KMS-11 (cell line): ENCODE measurements around the gene SMOC2.

Source experiments
- H2AFZ ChIP-seq: fragments of 200-600 bp; sonication (generic); 2 replicates; pipeline ENCODE4 v1.6.1; 2016; ENCODE audit warnings: antibody characterized with exemption, mixed run types, low read depth
- H3K27ac ChIP-seq: fragments of 200-600 bp; sonication (generic); 2 replicates; pipeline ENCODE4 v1.6.1; 2016; ENCODE audit warnings: mild to moderate bottlenecking, mixed run types
- H3K27me3 ChIP-seq: fragments of 200-600 bp; sonication (generic); 2 replicates; pipeline ENCODE4 v1.6.1; 2017; ENCODE audit warnings: mild to moderate bottlenecking, low read depth, mixed run types, moderate library complexity; ENCODE audit not compliant: insufficient read depth
- H3K36me3 ChIP-seq: fragments of 200-600 bp; sonication (generic); 2 replicates; pipeline ENCODE4 v1.6.1; 2017; ENCODE audit warnings: mild to moderate bottlenecking, mixed run types; ENCODE audit not compliant: insufficient read depth
- H3K4me1 ChIP-seq: fragments of 200-600 bp; sonication (generic); 2 replicates; pipeline ENCODE4 v1.6.1; 2016; ENCODE audit warnings: mild to moderate bottlenecking, low read depth, mixed run types; ENCODE audit not compliant: poor library complexity, severe bottlenecking
- H3K4me2 ChIP-seq: fragments of 200-600 bp; sonication (generic); 2 replicates; pipeline ENCODE4 v1.7.0; 2016; ENCODE audit warnings: mild to moderate bottlenecking, mixed run types
- H3K4me3 ChIP-seq: fragments of 200-600 bp; sonication (generic); IDR thresholded peaks from 2 replicates; pipeline ENCODE4 v1.6.1; 2017; ENCODE audit warnings: low read depth, low read length, mixed read lengths; ENCODE audit not compliant: insufficient read depth
- H3K79me2 ChIP-seq: fragments of 200-600 bp; sonication (generic); 2 replicates; pipeline ENCODE4 v1.6.1; 2016; ENCODE audit warnings: low read depth, mixed run types; ENCODE audit not compliant: insufficient read depth
- H3K9ac ChIP-seq: fragments of 200-600 bp; sonication (generic); 2 replicates; pipeline ENCODE4 v1.6.1; 2016; ENCODE audit warnings: mild to moderate bottlenecking, mixed run types
- H4K20me1 ChIP-seq: fragments of 200-600 bp; sonication (generic); 2 replicates; pipeline ENCODE4 v1.6.1; 2016; ENCODE audit warnings: mild to moderate bottlenecking, mixed run types; ENCODE audit not compliant: insufficient read depth
- TF ChIP-seq, protein P1 (sequence below): fragments of 200-600 bp; sonication (generic); conservative IDR thresholded peaks from 2 replicates; pipeline ENCODE4 v1.6.1; 2017; ENCODE audit warnings: low read depth, mild to moderate bottlenecking, antibody characterized with exemption, low read length, moderate library complexity, mixed read lengths

SMOC2 gene

DNA sequence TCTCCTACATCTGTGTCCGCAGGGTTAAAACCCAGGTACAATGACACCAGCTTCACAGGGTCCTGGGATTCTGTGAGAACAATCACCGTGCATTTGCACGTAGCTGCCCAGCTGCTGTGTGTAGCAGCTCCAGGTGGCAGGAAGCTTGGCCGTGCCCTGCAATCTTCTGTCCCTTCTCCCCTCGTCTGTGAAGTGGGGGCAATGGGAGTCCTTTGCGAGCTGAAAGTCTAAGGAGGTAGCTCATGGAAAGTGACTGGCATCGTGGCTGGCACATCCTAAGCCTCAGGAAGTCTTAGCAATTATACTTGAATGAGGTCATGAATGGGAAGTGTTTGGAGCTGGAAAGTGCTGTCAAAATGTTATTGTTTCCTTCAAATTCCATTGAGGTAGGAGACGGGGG is 137.1 kb downstream of the SMOC2 start:
- no peaks in the 10 kb centered on the region for H3K4me1 ChIP-seq

DNA sequence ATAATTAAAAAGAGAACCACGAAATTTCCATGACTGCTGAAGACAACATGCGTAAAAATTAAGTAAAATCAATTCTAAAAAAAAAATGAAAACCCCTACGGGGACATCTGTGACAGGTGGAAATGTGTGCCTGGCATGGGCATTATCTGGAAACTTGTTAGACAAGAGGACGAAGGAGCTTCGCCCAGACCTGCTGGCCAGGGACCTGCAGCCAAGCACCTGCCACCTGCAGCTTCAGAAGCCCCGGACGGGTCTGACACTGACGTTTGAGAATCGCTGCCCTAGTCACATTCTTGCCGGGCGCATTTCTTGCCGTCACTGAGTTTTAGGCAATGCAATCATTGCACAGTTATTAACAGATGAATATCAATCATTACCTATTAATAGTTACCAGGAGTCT is 140.3 kb downstream of the SMOC2 start:
- no peak overlapping the region for H2AFZ ChIP-seq
- no peaks in the 10 kb centered on the region for H4K20me1 ChIP-seq
- TF ChIP-seq, protein P1, sequence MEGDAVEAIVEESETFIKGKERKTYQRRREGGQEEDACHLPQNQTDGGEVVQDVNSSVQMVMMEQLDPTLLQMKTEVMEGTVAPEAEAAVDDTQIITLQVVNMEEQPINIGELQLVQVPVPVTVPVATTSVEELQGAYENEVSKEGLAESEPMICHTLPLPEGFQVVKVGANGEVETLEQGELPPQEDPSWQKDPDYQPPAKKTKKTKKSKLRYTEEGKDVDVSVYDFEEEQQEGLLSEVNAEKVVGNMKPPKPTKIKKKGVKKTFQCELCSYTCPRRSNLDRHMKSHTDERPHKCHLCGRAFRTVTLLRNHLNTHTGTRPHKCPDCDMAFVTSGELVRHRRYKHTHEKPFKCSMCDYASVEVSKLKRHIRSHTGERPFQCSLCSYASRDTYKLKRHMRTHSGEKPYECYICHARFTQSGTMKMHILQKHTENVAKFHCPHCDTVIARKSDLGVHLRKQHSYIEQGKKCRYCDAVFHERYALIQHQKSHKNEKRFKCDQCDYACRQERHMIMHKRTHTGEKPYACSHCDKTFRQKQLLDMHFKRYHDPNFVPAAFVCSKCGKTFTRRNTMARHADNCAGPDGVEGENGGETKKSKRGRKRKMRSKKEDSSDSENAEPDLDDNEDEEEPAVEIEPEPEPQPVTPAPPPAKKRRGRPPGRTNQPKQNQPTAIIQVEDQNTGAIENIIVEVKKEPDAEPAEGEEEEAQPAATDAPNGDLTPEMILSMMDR = no peak
- no peaks in the 10 kb centered on the region for H3K27me3 ChIP-seq
- no peak overlapping the region for H3K4me3 ChIP-seq
- H3K4me2 ChIP-seq = no peak overlapping the region
- H3K79me2 ChIP-seq = no peaks in the 10 kb centered on the region
- no peak overlapping the region for H3K9ac ChIP-seq
- H3K4me1 ChIP-seq = no peaks in the 10 kb centered on the region
- H3K36me3 ChIP-seq = no peaks in the 10 kb centered on the region
- H3K27ac ChIP-seq = no peak overlapping the region

More for the DNA sequence above, 137.1 kb downstream of the SMOC2 start:
- Histone ChIP-seq H3K27me3 (no peaks in the 10 kb centered on the region), H3K79me2 (no peaks in the 10 kb centered on the region), H3K9ac (no peak overlapping the region), H3K36me3 (no peaks in the 10 kb centered on the region), H3K27ac (no peak overlapping the region), H3K4me2 (no peak overlapping the region), H3K4me3 (no peak overlapping the region), H2AFZ (no peak overlapping the region), H4K20me1 (no peaks in the 10 kb centered on the region)
- TF ChIP-seq, protein P1 = no peak

DNA sequence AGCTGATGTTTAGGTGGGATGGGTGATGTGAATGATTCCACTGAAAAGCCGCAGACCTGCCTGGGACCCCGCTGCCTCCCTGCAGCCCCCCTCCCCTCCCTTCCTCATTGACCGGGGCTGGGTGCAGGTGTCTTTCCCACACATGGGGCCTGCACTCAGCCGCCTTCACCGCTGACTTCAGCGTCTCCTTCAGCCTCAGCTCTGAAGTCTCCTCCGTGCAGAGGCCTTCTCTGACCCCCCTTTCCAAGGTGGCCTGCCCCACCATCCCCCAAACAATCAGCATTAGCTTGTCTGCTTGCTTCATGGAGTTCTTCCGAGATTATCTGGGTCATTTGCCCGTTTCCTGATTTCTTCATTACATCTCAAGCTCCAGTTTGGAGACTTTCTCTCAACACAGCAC is 140.7 kb downstream of the SMOC2 start:
- TF ChIP-seq, protein P1 = no peak
- Histone ChIP-seq H3K4me3 (no peak overlapping the region), H3K36me3 (no peaks in the 10 kb centered on the region), H2AFZ (no peak overlapping the region), H3K27me3 (no peaks in the 10 kb centered on the region), H3K79me2 (no peaks in the 10 kb centered on the region), H4K20me1 (no peaks in the 10 kb centered on the region), H3K9ac (no peak overlapping the region), H3K4me2 (no peak overlapping the region), H3K27ac (no peak overlapping the region), H3K4me1 (no peaks in the 10 kb centered on the region)

DNA sequence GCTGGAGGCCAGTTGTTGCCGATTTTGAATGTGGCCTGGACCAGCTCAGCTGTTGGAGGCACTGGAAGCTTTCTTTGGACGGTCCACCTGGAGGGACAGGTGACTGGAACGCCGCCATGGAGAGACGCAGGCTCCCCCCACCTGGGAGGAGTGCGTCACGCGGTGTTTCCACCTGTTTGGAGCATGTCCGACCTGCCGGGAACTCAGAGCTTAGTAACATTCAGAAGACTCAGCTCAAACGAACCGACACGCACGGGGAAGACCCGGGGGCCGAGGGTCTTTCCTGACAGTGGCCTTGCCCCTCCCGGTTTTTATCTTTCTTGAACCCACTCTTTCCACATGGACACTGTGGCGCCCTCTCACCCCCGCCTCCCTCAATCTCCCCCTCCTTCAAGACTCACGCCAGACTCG is 141.6 kb downstream of the SMOC2 start:
- H3K4me2 ChIP-seq = no peak overlapping the region
- no peaks in the 10 kb centered on the region for H3K27me3 ChIP-seq
- H3K36me3 ChIP-seq = no peaks in the 10 kb centered on the region
- TF ChIP-seq, protein P1 = no peak
- H3K4me1 ChIP-seq = no peaks in the 10 kb centered on the region
- H4K20me1 ChIP-seq = no peaks in the 10 kb centered on the region
- H3K27ac ChIP-seq = no peak overlapping the region
- H3K4me3 ChIP-seq = no peak overlapping the region
- no peak overlapping the region for H2AFZ ChIP-seq
- no peak overlapping the region for H3K9ac ChIP-seq
- H3K79me2 ChIP-seq = no peaks in the 10 kb centered on the region
